HFF-Myc (cell line): ENCODE data around the gene IMPDH1.

Experiments used
- DNase-seq: peaks from one replicate; pipeline ENCODE4 v3.0.0-alpha.2; 2011; ENCODE audit warnings: low read depth; ENCODE audit errors: extremely low read depth
- H3K4me3 ChIP-seq: replicated peaks from 2 replicates; pipeline ENCODE4 v1.5.1; 2011; ENCODE audit warnings: low read depth, mild to moderate bottlenecking, control low read depth, low read length
- CTCF ChIP-seq: IDR thresholded peaks from 2 replicates; pipeline ENCODE4 v1.5.1; 2012; ENCODE audit warnings: mild to moderate bottlenecking, low read depth, low read length, control low read depth; ENCODE audit errors: missing control alignments

The IMPDH1 gene

DNA sequence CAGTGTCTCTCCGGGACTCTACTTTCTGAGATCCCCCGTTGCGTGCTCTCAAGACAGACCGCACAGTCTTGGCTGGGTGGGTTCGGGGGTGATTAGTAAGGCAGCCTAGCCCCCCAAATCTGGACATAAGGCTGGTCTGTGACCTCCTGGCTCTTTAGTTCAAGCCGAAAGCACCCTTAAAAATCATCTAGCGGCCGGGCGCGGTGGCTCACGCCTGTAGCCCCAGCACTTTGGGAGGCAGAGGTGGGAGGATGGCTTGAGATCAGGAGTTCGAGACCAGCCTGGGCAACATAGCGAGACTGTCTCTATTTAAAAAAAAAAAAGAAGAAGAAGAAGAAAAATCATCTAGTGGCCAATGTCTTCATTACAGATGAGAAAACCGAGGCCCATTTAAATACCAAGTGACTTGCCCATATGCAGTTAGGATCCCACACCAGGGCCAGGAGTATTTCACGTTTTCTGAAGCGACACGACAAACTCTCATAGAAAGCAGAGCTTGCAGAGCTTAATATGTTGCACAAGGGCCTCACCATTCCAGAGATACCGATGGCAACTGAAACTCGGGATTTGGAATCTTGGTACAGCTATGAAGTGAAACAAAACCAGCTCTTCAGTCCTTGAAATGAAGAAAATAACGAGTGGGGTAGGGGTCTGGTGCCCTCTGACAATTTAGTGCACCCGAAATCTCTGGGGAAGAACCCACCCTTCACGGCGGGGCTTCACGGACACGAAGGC is 45.2 kb upstream of the IMPDH1 start:
- TF ChIP-seq CTCF: no peak
- peak overlapping the region; percentile 96 for H3K4me3 ChIP-seq
- DNase-seq: no peak

- H3K4me3 ChIP-seq: no peak overlapping the region; the same call in 1 of the 2 replicates
- no peak for TF ChIP-seq CTCF
- peak; percentile 16 for DNase-seq
Observed at GRCh38 chr7:128453836-128454804, 44.3 kb upstream of the IMPDH1 start.

- DNase-seq: no peak
- TF ChIP-seq CTCF: no peak
- no peak overlapping the region for H3K4me3 ChIP-seq
Observed at GRCh38 chr7:128452552-128452951, 42.8 kb upstream of the IMPDH1 start.

- DNase-seq: no peak
- H3K4me3 ChIP-seq: no peak overlapping the region
- TF ChIP-seq CTCF: no peak
Observed at GRCh38 chr7:128450913-128451312, 41.1 kb upstream of the IMPDH1 start.

GRCh38 chr7:128450409-128450808 is 40.6 kb upstream of the IMPDH1 start:
- DNase-seq: no peak
- H3K4me3 ChIP-seq: no peak overlapping the region
- TF ChIP-seq CTCF: no peak

DNA sequence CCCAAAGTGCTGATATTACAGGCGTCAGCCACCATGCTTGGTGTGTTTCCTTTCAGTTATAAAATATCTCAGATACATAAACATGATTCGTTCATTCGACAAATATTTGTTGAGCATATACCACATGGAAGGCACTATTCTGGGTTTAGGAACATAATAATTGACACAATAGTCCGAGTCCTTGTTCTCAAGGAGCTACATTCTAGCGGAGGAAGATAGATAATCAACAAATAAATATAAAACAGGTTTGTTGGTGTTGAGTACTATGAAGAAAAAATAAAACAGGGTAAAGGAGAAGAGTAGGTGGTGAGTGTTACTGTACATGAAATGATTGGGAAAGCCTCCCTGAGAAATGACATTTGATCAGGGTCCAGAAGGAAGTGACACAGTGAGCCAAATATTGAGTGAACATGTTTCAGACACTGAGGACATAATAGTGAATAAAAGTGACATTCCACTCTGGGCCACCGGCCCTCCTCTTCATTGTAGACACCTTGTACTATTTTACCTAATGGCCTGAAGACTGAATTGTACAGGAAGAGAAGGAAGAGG is 39.0 kb upstream of the IMPDH1 start:
- no peak for DNase-seq
- TF ChIP-seq CTCF: no peak
- H3K4me3 ChIP-seq: no peak overlapping the region
